Keratinocyte (primary cell): ENCODE data around the gene B3GALT2.

ENCODE experiments used
- CTCF ChIP-seq, 3 experiments: IDR thresholded peaks in 1 of 3; conservative IDR thresholded peaks in 1 of 3; optimal IDR thresholded peaks in 1 of 3; 2 replicates in 2 of 3; 3 replicates in 1 of 3; pipeline versions ENCODE3 to v1.5.1; 2011; ENCODE audit warnings: low read length in 3 of 3, mild to moderate bottlenecking in 3 of 3, moderate library complexity in 2 of 3, control low read depth in 1 of 3, inconsistent platforms in 1 of 3; ENCODE audit not compliant: insufficient read depth in 2 of 3; ENCODE audit errors: extremely low read depth in 1 of 3
- EZH2 ChIP-seq: IDR thresholded peaks from one replicate; pipeline ENCODE4 v1.6.1; 2012; ENCODE audit warnings: inconsistent platforms, mild to moderate bottlenecking, low read length, moderate library complexity

DNA sequence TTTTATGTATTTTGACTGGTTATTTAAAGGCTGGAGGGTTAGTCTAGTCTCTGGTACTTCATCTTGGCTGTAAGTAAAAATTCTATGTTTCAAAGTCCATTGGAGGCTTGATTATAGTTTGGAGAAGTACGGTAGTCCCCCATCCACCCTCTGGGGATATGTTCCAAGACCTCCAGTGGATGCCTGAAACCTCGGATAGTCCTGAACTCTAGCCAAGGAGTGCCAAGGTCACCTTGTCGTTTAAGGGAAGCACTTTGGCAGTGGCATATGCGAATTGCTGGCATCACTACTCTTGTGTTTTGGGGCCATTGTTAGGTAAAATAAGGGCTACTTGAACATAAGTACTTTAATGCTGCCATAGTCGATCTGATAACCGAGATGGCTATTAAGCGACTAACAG lies 46.2 kb downstream of the B3GALT2 start:
- no peak for TF ChIP-seq CTCF (optimal IDR thresholded peaks at IDR 0.05 in 1 of 3, IDR thresholded peaks at IDR 0.05 in 1 of 3, conservative IDR thresholded peaks at IDR 0.05 in 1 of 3; ENCODE audit: extremely low read depth in 1 of 3, insufficient read depth in 2 of 3, low read length in 3 of 3)
- no peak for TF ChIP-seq EZH2
